ENCODE measurements around the gene UBAC2. TPM values are rescaled to one million over a fixed set of nuclear protein-coding genes. Genes with fewer than 3 reads are reported as not detected.

The UBAC2 gene
- total RNA-seq, 1 experiment from 2014 or later: 115 TPM

DNA sequence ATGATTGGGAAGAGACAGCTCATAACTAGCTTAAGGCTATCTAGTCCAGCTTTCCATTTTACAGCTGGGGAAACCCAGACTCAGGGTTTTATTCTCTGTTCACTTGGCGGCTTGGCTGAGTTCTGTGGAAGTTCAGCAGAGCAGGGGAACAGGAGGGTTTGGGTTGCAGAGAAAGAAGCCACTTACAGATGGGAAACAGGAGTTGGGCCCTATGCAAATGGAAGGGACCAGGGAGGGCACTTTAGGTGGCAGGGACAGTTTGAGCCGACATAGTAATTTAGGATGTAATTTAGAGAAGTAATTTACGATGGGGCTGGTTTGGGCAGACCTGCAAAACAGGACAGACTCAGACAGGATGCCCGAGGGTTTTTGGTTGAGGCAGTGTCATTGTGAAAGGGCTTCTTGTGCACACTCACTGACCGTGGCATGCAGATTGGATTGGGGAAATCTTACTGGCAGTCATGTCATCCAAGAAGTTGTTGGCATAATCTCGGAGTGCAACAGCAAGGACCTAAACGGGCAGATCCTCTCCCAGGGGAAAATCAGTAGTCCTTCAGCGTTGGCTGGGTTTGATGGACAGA, 153.8 kb downstream of the UBAC2 start:
- in situ Hi-C loops (cut with HindIII; ENCODE audit: low pct_unique_long_range_greater_than_20kb, low sequenced_read_pairs): no loop called here
- no peak for DNase-seq (ENCODE audit: low read depth)

GRCh38 chr13:99355267-99356011, 154.8 kb downstream of the UBAC2 start:
- in situ Hi-C loops (cut with HindIII; ENCODE audit: low pct_unique_long_range_greater_than_20kb, low sequenced_read_pairs): no loop called here
- no peak for DNase-seq (ENCODE audit: low read depth)

DNA sequence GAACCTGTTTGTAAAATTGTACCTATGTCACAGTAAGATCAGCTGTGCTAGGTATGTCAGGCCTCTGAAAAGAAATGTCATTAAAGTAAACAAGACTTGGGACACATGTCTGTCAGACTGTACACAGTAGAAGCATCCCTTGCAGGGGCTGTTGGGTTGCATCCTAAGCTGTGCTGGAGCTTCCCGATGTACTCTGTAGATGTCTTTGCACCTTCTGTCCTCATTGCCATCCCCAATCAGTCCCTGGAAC, 155.3 kb downstream of the UBAC2 start:
- in situ Hi-C loops (cut with HindIII; ENCODE audit: low pct_unique_long_range_greater_than_20kb, low sequenced_read_pairs): no loop called here
- no peak for DNase-seq (ENCODE audit: low read depth)

DNA sequence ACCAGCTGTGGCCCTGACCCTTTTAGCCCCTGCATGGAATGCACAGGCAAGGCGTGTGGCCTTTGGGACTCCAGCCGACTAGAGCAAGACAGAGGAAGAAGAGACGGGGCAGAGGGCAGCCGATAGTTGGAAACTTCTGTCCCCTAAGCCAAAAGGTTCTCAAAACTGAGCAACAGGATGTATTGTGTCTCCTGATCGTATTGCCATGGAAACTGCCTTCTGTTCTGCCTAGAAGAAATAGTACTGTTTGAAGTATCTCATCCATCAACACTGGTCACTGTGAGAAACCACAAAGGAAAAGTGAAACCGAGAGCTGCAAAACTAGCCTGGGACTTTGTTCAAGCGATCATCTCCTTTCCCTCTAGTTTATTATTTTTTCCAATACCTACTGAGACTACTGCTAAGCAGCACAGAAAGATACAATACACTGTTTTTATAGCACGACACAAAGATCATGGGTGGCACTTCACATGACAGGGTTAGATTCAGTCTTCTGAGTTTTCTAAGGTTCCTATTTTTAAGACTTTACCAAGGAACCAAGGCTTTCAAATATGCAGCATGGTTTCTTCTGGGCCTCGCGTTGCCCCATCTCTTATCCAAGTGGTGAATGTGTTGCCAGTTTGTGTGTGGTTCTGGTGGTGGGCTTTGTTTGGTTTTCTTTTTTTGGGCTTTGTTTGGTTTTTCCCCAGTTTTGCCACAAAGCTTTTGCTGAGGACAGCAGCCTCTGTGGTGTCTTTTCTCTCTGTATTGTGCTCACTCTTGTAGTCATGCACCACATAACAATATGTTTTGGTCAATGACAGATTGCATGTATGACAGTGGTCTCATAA, 155.8 kb downstream of the UBAC2 start:
- in situ Hi-C loops (cut with HindIII; ENCODE audit: low pct_unique_long_range_greater_than_20kb, low sequenced_read_pairs): no loop called here
- DNase-seq (ENCODE audit: low read depth): no peak

DNA sequence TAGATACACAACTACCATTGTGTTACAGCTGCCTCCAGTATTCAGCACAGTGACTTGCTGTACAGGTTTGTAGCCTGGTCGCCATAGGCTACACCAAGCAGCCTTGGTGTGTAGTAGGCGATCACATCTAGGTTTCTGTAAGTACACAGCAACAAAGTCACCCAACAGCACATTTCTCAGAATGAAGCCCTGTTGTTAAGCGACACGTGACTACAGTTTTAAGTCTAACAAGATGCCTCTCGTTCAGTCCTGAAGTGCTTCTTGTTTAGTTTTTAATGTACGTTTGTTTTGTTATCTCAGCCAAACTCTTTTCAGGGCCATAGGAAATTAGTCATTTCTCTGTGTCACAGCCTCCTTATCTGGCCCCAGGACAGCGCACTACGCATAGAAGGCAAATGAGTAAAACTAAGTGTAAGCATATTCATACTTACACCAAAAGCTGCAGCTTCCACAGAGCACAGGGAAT, 156.5 kb downstream of the UBAC2 start:
- in situ Hi-C loops (cut with HindIII; ENCODE audit: low pct_unique_long_range_greater_than_20kb, low sequenced_read_pairs): no loop called here
- DNase-seq (ENCODE audit: low read depth): no peak

- in situ Hi-C loops (cut with HindIII; ENCODE audit: low pct_unique_long_range_greater_than_20kb, low sequenced_read_pairs): no loop called here
- no peak for DNase-seq (ENCODE audit: low read depth)
Observed at GRCh38 chr13:99357941-99358340, 157.3 kb downstream of the UBAC2 start.

GRCh38 chr13:99359528-99359927, 158.9 kb downstream of the UBAC2 start:
- in situ Hi-C loops (cut with HindIII; ENCODE audit: low pct_unique_long_range_greater_than_20kb, low sequenced_read_pairs): no loop called here
- DNase-seq (ENCODE audit: low read depth): no peak

- in situ Hi-C loops (cut with HindIII; ENCODE audit: low pct_unique_long_range_greater_than_20kb, low sequenced_read_pairs): no loop called here
- DNase-seq (ENCODE audit: low read depth): no peak
Observed at GRCh38 chr13:99360696-99361095, 160.0 kb downstream of the UBAC2 start.

DNA sequence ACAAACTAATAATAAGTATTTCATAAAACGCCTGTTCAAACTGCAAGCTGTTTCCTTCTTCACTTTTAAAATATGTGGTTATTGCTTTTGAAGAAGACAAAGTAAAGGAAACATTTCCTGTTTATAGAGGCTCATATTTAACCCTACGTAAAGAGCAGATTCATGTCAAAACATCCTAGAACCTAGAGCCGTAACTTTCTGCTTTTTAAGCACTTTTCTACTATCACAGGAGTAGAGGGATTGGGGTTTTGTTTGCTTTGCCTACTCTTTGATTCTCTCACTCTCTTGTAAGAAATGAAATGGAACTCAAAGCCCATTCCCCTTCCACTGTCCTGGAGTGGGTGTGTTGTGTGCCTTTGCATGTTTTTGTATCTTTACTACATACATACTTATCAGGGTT, 160.5 kb downstream of the UBAC2 start:
- in situ Hi-C loops (cut with HindIII; ENCODE audit: low pct_unique_long_range_greater_than_20kb, low sequenced_read_pairs): no loop called here
- DNase-seq (ENCODE audit: low read depth): no peak

GRCh38 chr13:99362362-99362761, 161.7 kb downstream of the UBAC2 start:
- DNase-seq (ENCODE audit: low read depth): no peak
- in situ Hi-C loops (cut with HindIII; ENCODE audit: low pct_unique_long_range_greater_than_20kb, low sequenced_read_pairs): no loop called here

- in situ Hi-C loops (cut with HindIII; ENCODE audit: low pct_unique_long_range_greater_than_20kb, low sequenced_read_pairs): no loop called here
- DNase-seq (ENCODE audit: low read depth): no peak
Observed at GRCh38 chr13:99363391-99363790, 162.7 kb downstream of the UBAC2 start.

DNA sequence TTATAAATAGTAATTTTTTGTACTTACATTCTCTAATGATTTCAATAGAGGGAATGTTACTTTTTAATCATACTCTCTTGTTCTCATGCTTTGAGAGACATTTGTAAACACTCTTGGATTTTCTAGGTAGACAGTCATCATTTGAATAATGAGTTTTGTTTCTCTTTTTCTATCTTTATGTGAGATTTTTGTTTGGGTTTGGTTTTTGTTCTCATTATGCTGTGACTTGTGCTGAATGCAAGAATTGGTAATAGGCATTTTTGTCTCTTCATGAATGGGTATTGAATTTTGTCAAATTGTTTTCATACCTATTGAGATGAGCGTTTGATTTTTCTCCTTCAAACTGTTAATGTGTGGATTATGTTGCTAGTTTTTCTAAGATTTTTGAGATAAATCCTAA, 163.3 kb downstream of the UBAC2 start:
- in situ Hi-C loops (cut with HindIII; ENCODE audit: low pct_unique_long_range_greater_than_20kb, low sequenced_read_pairs): no loop called here
- no peak for DNase-seq (ENCODE audit: low read depth)

DNA sequence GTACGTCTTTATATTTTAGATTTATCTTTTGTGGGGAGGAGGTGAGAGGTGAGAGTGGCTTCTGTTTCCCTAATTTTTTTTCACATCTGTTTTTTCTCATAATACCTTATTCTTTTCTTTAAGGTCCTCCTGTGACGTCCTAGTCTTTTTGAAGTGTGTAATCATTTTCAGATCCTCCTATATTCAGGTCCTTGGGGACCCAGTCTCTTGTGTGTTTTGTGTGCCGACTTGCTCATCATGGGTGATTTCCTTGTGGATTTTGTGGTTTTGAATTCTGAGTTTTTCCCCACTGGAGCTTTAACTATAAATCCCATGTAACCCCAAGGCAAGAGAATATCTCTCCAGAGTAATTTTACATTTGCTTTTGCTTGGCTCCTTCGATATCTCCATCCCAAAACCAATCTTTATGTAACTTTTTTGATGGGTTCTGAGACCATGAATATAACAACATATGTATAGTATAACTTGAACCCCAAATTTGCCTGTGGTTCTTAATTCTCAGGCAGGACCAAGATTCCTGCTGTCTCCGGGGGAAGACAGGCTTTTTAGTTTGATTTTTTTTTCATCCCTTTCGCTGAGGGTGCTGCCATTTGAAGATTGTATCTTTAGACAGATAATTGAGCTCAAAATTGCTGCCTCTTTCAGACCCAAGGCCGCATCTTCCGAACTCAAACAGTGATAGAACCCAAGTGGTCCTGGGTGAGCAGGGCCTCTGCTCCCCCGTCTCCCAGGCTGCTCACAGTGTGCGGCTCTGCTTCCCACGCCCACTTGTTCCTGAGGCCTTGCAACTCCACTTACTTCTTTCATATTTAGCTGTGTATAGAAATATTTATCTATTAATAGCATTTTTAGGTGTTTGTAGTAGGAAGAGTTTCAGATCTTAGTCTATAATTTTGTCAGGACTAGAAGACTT, 165.7 kb downstream of the UBAC2 start:
- in situ Hi-C loops (cut with HindIII; ENCODE audit: low pct_unique_long_range_greater_than_20kb, low sequenced_read_pairs): no loop called here
- no peak for DNase-seq (ENCODE audit: low read depth)

DNA sequence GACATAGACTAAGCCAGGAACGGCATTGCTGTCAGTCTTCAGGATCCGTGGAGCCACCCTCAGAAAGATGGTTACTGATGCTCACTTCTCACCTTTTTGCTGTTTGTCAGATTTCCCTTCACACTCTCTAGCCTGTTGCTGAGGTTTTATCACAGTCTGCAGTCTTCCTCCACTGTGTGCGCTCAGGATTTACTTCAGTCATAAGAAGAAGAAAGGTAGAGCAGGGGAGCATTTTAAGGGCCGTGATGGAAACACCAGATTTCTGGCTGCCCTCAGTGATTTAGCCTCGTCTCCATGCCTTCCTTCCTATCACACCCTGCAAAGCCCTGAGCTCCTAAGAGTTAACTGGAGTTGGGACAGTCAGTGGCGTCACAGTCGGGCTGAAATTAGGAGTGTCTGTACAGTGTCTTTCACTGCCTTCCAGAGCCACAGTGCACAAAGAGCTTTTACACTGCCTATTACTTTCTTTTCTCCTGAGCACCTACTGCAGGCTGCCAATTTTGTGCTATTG, 166.5 kb downstream of the UBAC2 start:
- in situ Hi-C loops (cut with HindIII; ENCODE audit: low pct_unique_long_range_greater_than_20kb, low sequenced_read_pairs): no loop called here
- DNase-seq (ENCODE audit: low read depth): no peak

GRCh38 chr13:99367663-99368448, 167.2 kb downstream of the UBAC2 start:
- DNase-seq (ENCODE audit: low read depth): no peak
- in situ Hi-C loops (cut with HindIII; ENCODE audit: low pct_unique_long_range_greater_than_20kb, low sequenced_read_pairs): no loop called here

DNA sequence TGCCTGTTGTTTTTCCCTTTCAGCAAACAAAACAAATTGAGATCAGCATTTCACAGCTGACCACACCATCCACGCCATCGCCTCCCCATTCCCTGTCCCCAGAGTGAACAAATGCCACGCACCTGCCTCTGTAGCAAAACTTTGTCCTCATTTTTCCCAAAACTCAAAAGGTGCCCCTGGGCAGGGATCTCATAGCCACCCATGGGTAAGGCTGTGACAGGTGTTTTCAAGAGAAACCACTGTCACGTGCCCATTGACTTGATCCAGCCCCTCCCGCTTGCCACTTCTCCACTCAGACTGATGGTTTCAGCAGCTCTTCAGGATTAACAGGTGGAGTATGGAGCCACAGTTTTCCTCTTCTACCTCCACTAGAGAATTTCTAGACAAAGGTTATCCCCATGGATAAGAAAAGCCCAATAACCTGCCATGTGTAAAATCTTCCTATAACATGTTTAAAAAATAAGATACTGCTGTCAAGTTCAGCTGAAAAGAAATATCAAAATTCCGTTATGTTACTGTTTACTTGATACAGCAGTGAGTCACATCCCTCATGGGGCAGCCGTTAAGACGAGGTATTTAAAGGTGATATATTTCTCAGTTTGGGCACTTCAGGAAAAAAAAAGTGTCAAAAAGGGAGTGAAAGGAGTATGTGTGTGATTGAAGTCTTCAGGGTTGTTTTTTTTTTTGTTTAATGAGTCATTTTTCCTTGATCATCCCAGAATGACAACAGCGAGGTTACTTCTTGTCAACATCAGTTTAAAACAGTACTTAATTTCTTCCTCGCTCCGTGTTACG, 170.0 kb downstream of the UBAC2 start:
- in situ Hi-C loops (cut with HindIII; ENCODE audit: low pct_unique_long_range_greater_than_20kb, low sequenced_read_pairs): no loop called here
- no peak for DNase-seq (ENCODE audit: low read depth)

DNA sequence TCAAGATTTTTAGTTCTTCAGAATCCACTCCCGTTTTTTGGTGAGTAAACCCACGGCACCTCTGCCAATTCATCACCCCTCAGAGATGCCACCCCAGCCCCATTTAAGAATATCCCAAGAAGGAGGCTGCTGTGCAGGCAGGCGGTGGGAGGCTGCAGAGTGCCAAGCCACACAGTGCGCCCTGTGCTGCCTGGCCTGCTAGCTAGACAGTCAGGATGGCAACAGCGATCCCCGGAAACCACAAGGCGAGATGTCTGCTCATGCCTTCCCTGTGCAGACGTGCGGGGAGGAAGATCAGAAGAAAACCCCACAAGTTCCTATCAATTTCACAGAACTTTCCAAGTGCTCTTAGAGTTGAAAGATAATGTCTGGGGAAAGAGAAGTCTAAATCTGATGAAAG, 171.3 kb downstream of the UBAC2 start:
- no peak for DNase-seq (ENCODE audit: low read depth)
- in situ Hi-C loops (cut with HindIII; ENCODE audit: low pct_unique_long_range_greater_than_20kb, low sequenced_read_pairs): no loop called here
